Stimulated activated CD8-positive, alpha-beta memory T cell treated with anti-CD3 and anti-CD28 coated beads, Interleukin-7, amount 100 ng/mL, for 4 hours (primary cell): Measurements from ENCODE around the gene KLF7.
"Not testable (repeated sequence)": the region's sequence is repeated elsewhere in the genome, so short reads cannot be mapped to it uniquely, and the experiment has no call there.

ENCODE experiments used
- DNase-seq, 2 donors: peaks; one replicate each; pipeline ENCODE4 v3.0.0-alpha.2; 2020; ENCODE audit warnings: low read depth in 2 of 2

The KLF7 gene

GRCh38 chr2:207064128-207064690 lies 101.5 kb downstream of the KLF7 start:
- DNase-seq: no peak

DNA sequence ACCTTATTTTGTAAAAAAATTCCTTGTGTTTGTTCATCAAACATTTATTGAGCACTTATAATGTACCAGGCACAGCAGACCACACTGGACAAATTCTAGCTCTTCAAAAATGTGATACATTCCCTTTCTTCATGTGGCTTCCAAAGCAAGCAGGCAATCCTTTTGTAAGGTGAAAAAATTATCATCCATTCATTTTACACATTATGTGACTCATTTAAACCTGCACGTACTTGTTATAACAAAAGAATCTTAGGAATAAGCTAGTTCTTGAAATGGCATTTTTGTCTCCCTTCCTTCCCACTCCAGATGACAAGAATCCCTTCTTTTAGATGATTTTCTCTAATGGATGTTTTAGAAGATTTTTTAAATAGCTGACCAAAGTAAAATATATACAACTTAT lies 104.6 kb downstream of the KLF7 start:
- no peak for DNase-seq

- DNase-seq: no peak
Measured at GRCh38 chr2:207055257-207055656, 110.5 kb downstream of the KLF7 start.

DNA sequence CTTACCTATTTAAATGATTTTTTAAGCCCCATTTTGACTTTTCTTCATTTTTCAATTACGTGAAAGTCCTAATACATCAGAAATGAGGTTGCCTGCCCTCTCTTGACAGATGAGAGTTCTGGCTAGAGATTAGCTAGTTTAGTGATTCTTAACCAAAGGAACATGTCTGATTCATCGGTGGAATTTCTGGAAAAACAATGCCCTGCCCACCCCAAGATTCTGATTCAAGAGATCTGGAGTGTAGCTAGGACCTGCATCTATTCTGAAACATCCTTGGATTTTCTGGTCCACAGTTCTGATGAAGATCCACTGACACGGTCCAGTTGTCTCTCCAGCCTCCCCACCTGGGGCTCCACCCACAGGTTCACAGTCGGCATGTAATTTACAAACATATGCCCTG lies 111.2 kb downstream of the KLF7 start:
- DNase-seq: no peak

- DNase-seq: no peak
Measured at GRCh38 chr2:207051385-207051965, 114.3 kb downstream of the KLF7 start.

DNA sequence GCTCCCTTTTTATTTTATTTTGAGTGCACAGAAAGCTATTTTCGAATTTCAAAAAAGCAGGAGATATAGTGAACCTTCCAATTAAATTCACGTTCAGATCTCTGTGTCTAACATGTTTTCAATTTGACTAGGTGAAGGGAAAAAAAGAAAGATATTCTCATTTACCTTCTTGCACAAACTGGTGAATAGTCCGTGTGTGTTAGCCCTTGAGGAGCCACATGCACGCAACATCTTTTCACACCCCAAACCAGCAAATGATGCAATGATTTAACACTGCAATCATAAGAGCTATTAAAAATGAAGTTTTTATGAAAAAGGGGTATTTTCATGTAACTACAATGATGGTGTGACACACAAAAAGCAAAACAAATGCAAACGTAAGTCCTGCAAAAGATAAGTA lies 116.6 kb downstream of the KLF7 start:
- DNase-seq: no peak

DNA sequence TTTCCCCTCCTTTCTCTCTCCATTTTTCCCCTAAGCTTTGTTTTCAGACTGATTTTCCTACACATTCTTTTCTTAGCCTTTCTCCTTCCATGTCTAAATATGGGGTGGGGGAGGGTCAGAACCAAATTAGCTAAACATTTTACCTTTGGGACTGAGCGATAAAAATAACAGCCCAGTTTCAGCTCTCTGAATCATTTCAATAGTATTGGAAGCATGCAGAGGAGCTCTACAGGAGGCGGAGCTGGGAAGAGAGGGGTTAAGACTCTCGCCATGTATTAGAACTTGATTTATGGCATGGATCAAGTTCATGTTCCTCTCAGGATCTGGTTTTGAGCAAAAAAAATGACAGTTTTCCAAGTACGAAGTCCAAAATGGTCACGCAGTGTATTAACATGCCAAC lies 117.3 kb downstream of the KLF7 start:
- DNase-seq: no peak

GRCh38 chr2:207046724-207047123 lies 119.0 kb downstream of the KLF7 start:
- DNase-seq: peak in 1 of 2 donors; percentile 25

- no peak for DNase-seq
Measured at GRCh38 chr2:207045531-207045930, 120.2 kb downstream of the KLF7 start.

GRCh38 chr2:207044379-207045362 lies 121.1 kb downstream of the KLF7 start:
- no peak for DNase-seq

DNA sequence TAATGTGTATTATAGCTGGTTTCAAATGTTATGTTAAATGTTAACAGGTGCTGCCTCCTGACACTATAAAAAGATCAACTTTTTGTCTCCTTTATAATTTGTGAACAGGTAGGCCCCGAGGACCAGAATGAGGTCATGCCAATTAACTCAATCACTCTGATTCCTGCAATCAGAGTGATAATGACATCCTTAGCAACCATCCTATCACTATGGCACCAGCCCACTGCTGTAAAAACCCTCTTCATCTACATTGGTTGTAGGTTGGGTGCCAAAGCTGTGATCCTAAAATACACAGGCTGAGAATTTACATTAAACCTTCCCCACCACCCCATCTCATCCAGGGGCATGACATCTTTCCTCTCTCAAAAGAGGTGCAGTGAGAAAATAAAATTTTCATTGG lies 122.9 kb downstream of the KLF7 start:
- no peak for DNase-seq

- no peak for DNase-seq
Measured at GRCh38 chr2:207041786-207042554, 123.8 kb downstream of the KLF7 start.

GRCh38 chr2:207041279-207041678 lies 124.5 kb downstream of the KLF7 start:
- no peak for DNase-seq

DNA sequence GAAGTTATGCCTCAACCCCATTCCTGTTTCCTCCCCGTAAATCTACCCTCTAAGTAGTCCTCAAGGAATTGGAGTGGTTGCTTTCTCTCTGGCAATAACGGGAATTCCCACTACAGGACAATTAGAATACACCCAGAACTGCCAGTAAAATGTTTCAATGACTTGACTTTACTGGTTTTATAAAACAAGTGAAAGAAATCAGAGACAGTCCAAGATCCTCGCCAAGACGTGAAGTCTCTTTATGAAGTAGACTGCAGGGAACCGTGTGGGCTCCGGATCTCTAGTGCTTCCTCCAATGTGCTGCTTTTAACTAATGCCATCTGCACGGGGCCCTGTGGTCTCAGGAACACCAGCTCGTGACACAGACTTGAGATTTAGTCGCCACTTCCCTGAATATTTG lies 125.1 kb downstream of the KLF7 start:
- no peak for DNase-seq

DNA sequence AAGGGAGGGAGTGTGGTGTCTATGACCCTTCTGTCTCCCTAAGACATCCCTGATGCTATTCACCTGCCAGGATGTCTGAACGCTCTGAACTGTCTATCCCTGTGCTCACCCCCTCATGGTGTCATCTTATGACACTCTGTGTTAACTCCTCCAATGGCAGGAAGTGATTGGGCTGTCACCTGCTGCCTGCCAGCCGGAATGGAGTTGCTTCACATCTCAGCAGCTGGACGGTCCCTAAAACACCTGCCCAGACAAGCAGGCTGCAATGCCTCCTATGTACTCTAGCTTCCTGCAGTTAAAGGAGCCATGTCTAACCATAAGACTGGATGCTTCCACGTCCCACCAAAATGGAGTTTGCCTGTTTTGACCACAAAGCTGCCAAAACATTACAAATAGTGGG lies 126.5 kb downstream of the KLF7 start:
- no peak for DNase-seq

DNA sequence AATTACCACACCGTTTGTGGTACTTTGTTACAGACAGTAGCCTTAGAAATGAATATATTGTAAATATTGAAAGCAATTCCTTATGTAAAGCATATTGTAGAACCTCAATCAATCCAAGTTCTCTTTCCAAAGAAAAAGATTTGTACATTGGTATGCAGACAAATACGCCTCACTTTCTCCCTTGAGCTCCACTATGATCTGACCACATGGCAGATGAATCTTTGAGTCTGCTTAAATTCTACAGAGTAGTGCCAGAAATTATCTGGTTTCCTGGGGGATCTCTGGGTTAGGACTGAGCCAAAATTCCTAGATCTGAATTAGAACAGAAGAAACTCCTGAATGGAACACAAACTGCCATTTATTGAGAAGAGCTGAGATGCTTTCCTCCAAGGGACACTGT lies 127.4 kb downstream of the KLF7 start:
- no peak for DNase-seq

GRCh38 chr2:207037896-207038295 lies 127.9 kb downstream of the KLF7 start:
- no peak for DNase-seq

- DNase-seq: not testable (repeated sequence)
Measured at GRCh38 chr2:207037023-207037422, 128.7 kb downstream of the KLF7 start.

- no peak for DNase-seq
Measured at GRCh38 chr2:207035875-207036274, 129.9 kb downstream of the KLF7 start.

DNA sequence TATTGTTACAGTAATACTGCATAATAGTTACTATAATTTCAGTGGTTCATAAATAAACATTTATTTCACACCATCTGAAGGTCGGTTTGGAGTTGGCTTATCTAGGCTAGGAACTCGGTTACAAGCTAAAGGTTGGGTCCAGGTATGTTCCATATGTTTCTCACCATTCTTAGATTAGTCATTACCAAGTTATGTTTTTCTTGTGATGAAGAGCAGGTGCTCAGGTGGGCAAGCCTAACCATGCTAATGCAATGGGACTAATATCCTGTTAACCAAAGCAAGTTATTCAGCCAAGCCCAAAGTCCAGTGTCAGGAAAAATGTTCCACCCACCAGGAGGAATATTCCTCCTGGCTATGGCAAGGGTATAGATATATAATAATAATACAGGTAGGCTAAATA lies 133.3 kb downstream of the KLF7 start:
- DNase-seq: no peak
